DND-41 (cell line): ENCODE data around the gene MAP7D1.

Experiments
- ATAC-seq: fragments of 200-7000 bp; cut with Tn5 transposase; 3 replicates; pipeline ENCODE4 v1.9.1; 2021; ENCODE audit warnings: low read depth; ENCODE audit not compliant: insufficient read depth
- DNase-seq: peaks from one replicate; pipeline ENCODE4 v3.0.0-alpha.2; 2020
- H2AFZ ChIP-seq: 2 replicates; pipeline ENCODE4 v1.6.0; 2012; ENCODE audit warnings: low read depth, low read length
- H3K27ac ChIP-seq: 2 replicates; pipeline ENCODE4 v1.5.1; 2012; ENCODE audit warnings: low read length, inconsistent platforms
- H3K27me3 ChIP-seq: fragments of 200-600 bp; sonication (generic); 2 replicates; pipeline ENCODE4 v1.6.0; 2012; ENCODE audit warnings: low read length, mild to moderate bottlenecking, inconsistent platforms; ENCODE audit not compliant: insufficient read depth, poor library complexity
- H3K36me3 ChIP-seq: 2 replicates; pipeline ENCODE4 v1.5.1; 2012; ENCODE audit warnings: low read length, inconsistent platforms; ENCODE audit not compliant: insufficient read depth
- H3K4me1 ChIP-seq: 2 replicates; pipeline ENCODE4 v1.5.1; 2012; ENCODE audit warnings: mild to moderate bottlenecking, low read length; ENCODE audit not compliant: insufficient read depth
- H3K4me2 ChIP-seq: 2 replicates; pipeline ENCODE4 v1.6.0; 2012; ENCODE audit warnings: mild to moderate bottlenecking, moderate library complexity, low read length, inconsistent platforms; ENCODE audit not compliant: insufficient read depth
- H3K4me3 ChIP-seq, 2 experiments: fragments of 200-600 bp in 1 of 2; shearing (Covaris generic) in 1 of 2; 2 replicates each; pipeline ENCODE4 v1.5.1; 2012 to 2016; ENCODE audit warnings: inconsistent platforms in 2 of 2, low read length in 2 of 2, mild to moderate bottlenecking in 2 of 2, low read depth in 1 of 2, moderate library complexity in 1 of 2
- H3K79me2 ChIP-seq: 2 replicates; pipeline ENCODE4 v1.6.0; 2012; ENCODE audit warnings: low read length, inconsistent platforms; ENCODE audit not compliant: insufficient read depth
- H3K9ac ChIP-seq: 2 replicates; pipeline ENCODE4 v1.6.0; 2012; ENCODE audit warnings: low read depth, mild to moderate bottlenecking, inconsistent platforms, low read length, moderate library complexity
- H3K9me3 ChIP-seq: 2 replicates; pipeline ENCODE4 v1.5.1; 2012; ENCODE audit warnings: low read length, moderate library complexity, mild to moderate bottlenecking, inconsistent platforms; ENCODE audit not compliant: insufficient read depth, severe bottlenecking
- H4K20me1 ChIP-seq: 2 replicates; pipeline ENCODE4 v1.6.0; 2012; ENCODE audit warnings: low read length; ENCODE audit not compliant: insufficient read depth
- EZH2 ChIP-seq: IDR thresholded peaks from 3 replicates; pipeline ENCODE4 v1.6.1; 2012; ENCODE audit warnings: borderline replicate concordance, low read depth, mild to moderate bottlenecking, moderate library complexity, low read length, inconsistent platforms; ENCODE audit not compliant: severe bottlenecking
- TF ChIP-seq, protein P1 (sequence below): IDR thresholded peaks from 2 replicates; pipeline ENCODE4 v1.5.1; 2012; ENCODE audit warnings: borderline replicate concordance, low read length, moderate library complexity, mild to moderate bottlenecking; ENCODE audit not compliant: poor library complexity, severe bottlenecking; ENCODE audit errors: extremely low read depth

Gene MAP7D1

GRCh38 chr1:36172017-36172747 lies 16.2 kb downstream of the MAP7D1 start:
- Histone ChIP-seq H3K79me2 (peaks cover 29% of the 10 kb centered on the region), H3K9ac (no peak overlapping the region), H4K20me1 (peaks cover 60% of the 10 kb centered on the region), H3K9me3 (no peaks in the 10 kb centered on the region), H3K36me3 (peaks cover 78% of the 10 kb centered on the region), H3K4me3 (no peak overlapping the region), H3K4me1 (no peaks in the 10 kb centered on the region), H2AFZ (no peak overlapping the region), H3K4me2 (no peak overlapping the region), H3K27ac (no peak overlapping the region), H3K27me3 (no peaks in the 10 kb centered on the region)
- no peak for TF ChIP-seq EZH2
- TF ChIP-seq, protein P1, sequence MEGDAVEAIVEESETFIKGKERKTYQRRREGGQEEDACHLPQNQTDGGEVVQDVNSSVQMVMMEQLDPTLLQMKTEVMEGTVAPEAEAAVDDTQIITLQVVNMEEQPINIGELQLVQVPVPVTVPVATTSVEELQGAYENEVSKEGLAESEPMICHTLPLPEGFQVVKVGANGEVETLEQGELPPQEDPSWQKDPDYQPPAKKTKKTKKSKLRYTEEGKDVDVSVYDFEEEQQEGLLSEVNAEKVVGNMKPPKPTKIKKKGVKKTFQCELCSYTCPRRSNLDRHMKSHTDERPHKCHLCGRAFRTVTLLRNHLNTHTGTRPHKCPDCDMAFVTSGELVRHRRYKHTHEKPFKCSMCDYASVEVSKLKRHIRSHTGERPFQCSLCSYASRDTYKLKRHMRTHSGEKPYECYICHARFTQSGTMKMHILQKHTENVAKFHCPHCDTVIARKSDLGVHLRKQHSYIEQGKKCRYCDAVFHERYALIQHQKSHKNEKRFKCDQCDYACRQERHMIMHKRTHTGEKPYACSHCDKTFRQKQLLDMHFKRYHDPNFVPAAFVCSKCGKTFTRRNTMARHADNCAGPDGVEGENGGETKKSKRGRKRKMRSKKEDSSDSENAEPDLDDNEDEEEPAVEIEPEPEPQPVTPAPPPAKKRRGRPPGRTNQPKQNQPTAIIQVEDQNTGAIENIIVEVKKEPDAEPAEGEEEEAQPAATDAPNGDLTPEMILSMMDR = no peak
- ATAC-seq (no peak), DNase-seq (no peak)

DNA sequence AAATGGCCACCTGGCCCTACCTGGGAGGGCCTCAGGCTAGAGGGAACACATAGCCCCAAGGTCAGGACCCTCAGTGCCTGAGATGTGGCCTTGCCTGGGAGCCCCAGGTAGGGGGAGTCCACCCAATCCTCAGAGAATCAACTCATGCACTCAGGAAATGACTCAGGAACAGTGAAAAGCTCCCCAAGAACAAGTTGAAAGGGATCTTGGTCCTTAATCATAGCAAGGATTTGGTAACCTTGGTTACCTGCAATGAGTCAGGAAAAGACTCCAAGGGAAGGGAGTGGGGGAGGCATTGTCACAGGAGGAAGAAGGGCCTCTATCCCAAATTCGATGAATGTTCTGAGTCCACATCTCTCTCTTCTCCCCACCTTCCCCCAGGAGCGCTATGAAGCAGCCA lies 17.0 kb downstream of the MAP7D1 start:
- peaks cover 79% of the 10 kb centered on the region for H3K36me3 ChIP-seq
- no peak overlapping the region for H3K9ac ChIP-seq
- no peak overlapping the region for H2AFZ ChIP-seq
- H3K27ac ChIP-seq = no peak overlapping the region
- H3K9me3 ChIP-seq = no peaks in the 10 kb centered on the region
- peaks cover 22% of the 10 kb centered on the region for H3K79me2 ChIP-seq
- no peaks in the 10 kb centered on the region for H3K27me3 ChIP-seq
- DNase-seq = no peak
- H3K4me2 ChIP-seq = no peak overlapping the region
- TF ChIP-seq EZH2 = no peak
- TF ChIP-seq, protein P1 = no peak
- H4K20me1 ChIP-seq = peaks cover 55% of the 10 kb centered on the region
- no peak for ATAC-seq
- no peak overlapping the region for H3K4me3 ChIP-seq
- H3K4me1 ChIP-seq = no peaks in the 10 kb centered on the region

- H3K4me2 ChIP-seq = no peak overlapping the region
- TF ChIP-seq, protein P1 = no peak
- TF ChIP-seq EZH2 = no peak
These were observed 18.8 kb downstream of the MAP7D1 start for GRCh38 chr1:36174713-36175112.

More at GRCh38 chr1:36174713-36175112, 18.8 kb downstream of the MAP7D1 start:
- Histone ChIP-seq H3K9ac (no peak overlapping the region), H3K79me2 (peaks cover 8% of the 10 kb centered on the region), H4K20me1 (peaks cover 48% of the 10 kb centered on the region), H3K36me3 (peaks cover 93% of the 10 kb centered on the region), H2AFZ (no peak overlapping the region), H3K4me3 (no peak overlapping the region), H3K9me3 (no peaks in the 10 kb centered on the region), H3K4me1 (no peaks in the 10 kb centered on the region), H3K27ac (no peak overlapping the region), H3K27me3 (no peaks in the 10 kb centered on the region)
- ATAC-seq (no peak), DNase-seq (no peak)
